Esophagus muscularis mucosa (tissue), 4 donors: Measurements from ENCODE around the gene ASIC1. TPM values are rescaled to one million over a fixed set of nuclear protein-coding genes. Genes with fewer than 3 reads are reported as not detected.
A peak's percentile ranks its signal among the peaks of the same experiment; 100 is the strongest.

ENCODE experiments used
- DNase-seq: peaks from one replicate; pipeline ENCODE4 v3.0.0-alpha.2; 2017; ENCODE audit errors: extremely low spot score
- H3K27ac ChIP-seq, 4 donors: fragments of 200-600 bp; sonication (generic); replicated peaks in 1 of 4; 1 replicate in 3 of 4; 2 replicates in 1 of 4; pipeline ENCODE4 v1.5.1; 2016 to 2019; ENCODE audit warnings: mild to moderate bottlenecking in 1 of 4
- H3K27me3 ChIP-seq, 4 donors: fragments of 200-600 bp; sonication (generic); one replicate each; pipeline versions ENCODE4 v1.5.1 to v1.6.0; 2016 to 2019
- H3K36me3 ChIP-seq, 4 donors: fragments of 200-600 bp; sonication (generic); one replicate each; pipeline ENCODE4 v1.5.1; 2016 to 2019
- H3K4me1 ChIP-seq, 4 donors: fragments of 200-600 bp; sonication (generic); one replicate each; pipeline ENCODE4 v1.5.1; 2016 to 2019
- H3K4me3 ChIP-seq, 4 donors: fragments of 200-600 bp; sonication (generic); 1 replicate in 2 of 4; 2 replicates in 2 of 4; pipeline ENCODE4 v1.5.1; 2016 to 2019; ENCODE audit warnings: mild to moderate bottlenecking in 4 of 4, moderate library complexity in 1 of 4
- H3K9me3 ChIP-seq, 4 donors: fragments of 200-600 bp; sonication (generic); 1 replicate in 3 of 4; 2 replicates in 1 of 4; pipeline ENCODE4 v1.5.1; 2016 to 2019
- CTCF ChIP-seq, 3 experiments: fragments of 200-600 bp in 2 of 3; fragments of 450-650 bp in 1 of 3; sonication (generic) in 2 of 3; IDR thresholded peaks; one replicate each; pipeline ENCODE4 v1.5.1; 2017 to 2019; ENCODE audit warnings: antibody characterized with exemption in 3 of 3, mild to moderate bottlenecking in 2 of 3, moderate library complexity in 1 of 3
- EP300 ChIP-seq: sonication (generic); formaldehyde crosslinking; IDR thresholded peaks from one replicate; pipeline ENCODE4 v1.6.1; 2017; ENCODE audit warnings: antibody characterized with exemption
- POLR2A ChIP-seq: fragments of 450-650 bp; IDR thresholded peaks from one replicate; pipeline ENCODE4 v1.6.1; 2017; ENCODE audit warnings: antibody characterized with exemption, moderate library complexity, mild to moderate bottlenecking, low read depth
- POLR2AphosphoS5 ChIP-seq, 2 donors: sonication (generic); formaldehyde crosslinking; IDR thresholded peaks; one replicate each; pipeline ENCODE4 v1.6.1; 2017; ENCODE audit warnings: antibody characterized with exemption in 2 of 2
- WGBS: methylation state at CpG from one replicate; pipeline ENCODE4 v1.1.5; 2018; 5-methylcytosine and 5-hydroxymethylcytosine counted together
- intact Hi-C: fragments of 100-400 bp; cut with DNase I; formaldehyde crosslinking; loops from one replicate; pipeline ENCODE4 v1.15.1; 2023
- total RNA-seq, 4 donors: library from RNA; depleted of rRNA; stranded (reverse); fragments of >200 nt; gene quantifications; one replicate each; pipeline versions ENCODE4 v1.1.0 to v1.2.1, GENCODE V29; 2016

Gene ASIC1
- total RNA-seq, 4 donors from 2014 or later = 0.66 to 5.6 (median 2.9) TPM

GRCh38 chr12:50077099-50077498 lies 19.7 kb downstream of the ASIC1 start:
- Histone ChIP-seq H3K36me3 (no peaks in the 10 kb centered on the region), H3K9me3 (no peaks in the 10 kb centered on the region), H3K27ac (no peak overlapping the region), H3K27me3 (no peaks in the 10 kb centered on the region), H3K4me1 (peaks cover 3 to 10% (median 9%) of the 10 kb centered on the region in 4 donors), H3K4me3 (no peak overlapping the region)
- intact Hi-C loops = loop anchor here (5.0 kb wide), 1 partner anchor 235 kb away; no protein-coding TSS in a partner anchor
- TF ChIP-seq EP300 (no peak), POLR2AphosphoS5 (IDR thresholded peaks at IDR 0.05) (no peak), POLR2A (no peak), CTCF (IDR thresholded peaks at IDR 0.05) (no peak)
- DNase-seq = no peak
- WGBS = 87% methylated on average over 12 of the region's 12 CpGs

GRCh38 chr12:50078281-50078680 lies 20.9 kb downstream of the ASIC1 start:
- no peak for TF ChIP-seq POLR2A
- DNase-seq = no peak
- Histone ChIP-seq H3K9me3 (no peaks in the 10 kb centered on the region), H3K4me3 (no peak overlapping the region), H3K4me1 (peaks cover 3 to 12% (median 10%) of the 10 kb centered on the region in 4 donors), H3K27ac (no peak overlapping the region), H3K36me3 (no peaks in the 10 kb centered on the region), H3K27me3 (no peaks in the 10 kb centered on the region)
- WGBS = 95% methylated on average over 9 of the region's 10 CpGs
- intact Hi-C loops = loop anchor here (5.0 kb wide), 1 partner anchor 234 kb away; no protein-coding TSS in a partner anchor

- intact Hi-C loops = loop anchor here (5.0 kb wide), 1 partner anchor 233 kb away; no protein-coding TSS in a partner anchor
- Histone ChIP-seq H3K4me3 (no peak overlapping the region), H3K27me3 (no peaks in the 10 kb centered on the region), H3K9me3 (no peaks in the 10 kb centered on the region), H3K27ac (no peak overlapping the region), H3K4me1 (peaks cover 7 to 27% (median 17%) of the 10 kb centered on the region in 4 donors), H3K36me3 (no peaks in the 10 kb centered on the region)
- no peak for TF ChIP-seq EP300
- no peak for TF ChIP-seq POLR2AphosphoS5 (IDR thresholded peaks at IDR 0.05)
- DNase-seq = no peak
- 86% methylated on average over 5 of the region's 5 CpGs for WGBS
Measured at GRCh38 chr12:50079771-50080170, 22.4 kb downstream of the ASIC1 start.

GRCh38 chr12:50081096-50081808 lies 23.9 kb downstream of the ASIC1 start:
- no peak for DNase-seq
- Histone ChIP-seq H3K36me3 (peaks cover 0 to 3% (median 0%) of the 10 kb centered on the region in 4 donors), H3K9me3 (no peaks in the 10 kb centered on the region), H3K4me1 (peaks cover 11 to 27% (median 20%) of the 10 kb centered on the region in 4 donors), H3K4me3 (peak overlapping the region in 1 of 4 donors; percentile 3), H3K27me3 (no peaks in the 10 kb centered on the region), H3K27ac (no peak overlapping the region)
- 64% methylated on average over 25 of the region's 46 CpGs for WGBS
- TF ChIP-seq POLR2A (no peak), CTCF (IDR thresholded peaks at IDR 0.05) (no peak), POLR2AphosphoS5 (IDR thresholded peaks at IDR 0.05) (no peak), EP300 (no peak)
- intact Hi-C loops = no loop called here

- H3K27me3 ChIP-seq = no peaks in the 10 kb centered on the region
- H3K27ac ChIP-seq = no peak overlapping the region
- no peak for TF ChIP-seq CTCF (IDR thresholded peaks at IDR 0.05)
- no peak for TF ChIP-seq POLR2A
- TF ChIP-seq EP300 = no peak
- no peak for TF ChIP-seq POLR2AphosphoS5 (IDR thresholded peaks at IDR 0.05)
- no peaks in the 10 kb centered on the region for H3K9me3 ChIP-seq
- H3K4me1 ChIP-seq = peaks cover 11 to 36% (median 23%) of the 10 kb centered on the region in 4 donors
- intact Hi-C loops = no loop called here
- DNase-seq = no peak
- H3K4me3 ChIP-seq = no peak overlapping the region
- peaks cover 8 to 17% (median 12%) of the 10 kb centered on the region in 4 donors for H3K36me3 ChIP-seq
- 97% methylated on average over 7 of the region's 7 CpGs for WGBS
Measured at GRCh38 chr12:50082644-50083043, 25.2 kb downstream of the ASIC1 start.
